Panc1 (cell line): ENCODE data around the gene HUS1. TPM values are rescaled to one million over a fixed set of nuclear protein-coding genes. Genes with fewer than 3 reads are reported as not detected.
"Not testable (repeated sequence)": the region's sequence is repeated elsewhere in the genome, so short reads cannot be mapped to it uniquely, and the experiment has no call there.

Experiments
- ATAC-seq: fragments of 200-7000 bp; cut with Tn5 transposase; 2 replicates; pipeline ENCODE4 v1.9.1; 2020; ENCODE audit warnings: mild to moderate bottlenecking, moderate library complexity
- BruUV-seq: library from RNA; stranded (reverse); fragments of 400-500 nt; replicated peaks from 2 replicates; lab custom pipeline; 2021; lab: Mats Ljungman, UMichigan
- CTCF ChIA-PET: fragments of 300-600 bp; sonication (Branson Sonifier 250); formaldehyde crosslinking; loops from one replicate; lab custom pipeline; 2022; ENCODE audit warnings: antibody characterized with exemption; lab: Charles Lee
- POLR2A ChIA-PET: fragments of 300-600 bp; sonication (Branson Sonifier 250); formaldehyde crosslinking; loops from one replicate; lab custom pipeline; 2022; ENCODE audit warnings: antibody characterized with exemption; lab: Charles Lee
- DNase-seq: peaks from one replicate; pipeline ENCODE4 v3.0.0-alpha.2; 2010; ENCODE audit warnings: low read depth, low spot score
- H3K27ac ChIP-seq: 2 replicates; pipeline ENCODE4 v1.5.1; 2011; ENCODE audit warnings: mild to moderate bottlenecking, low read length, inconsistent platforms
- H3K27me3 ChIP-seq: fragments of 200-500 bp; sonication (Bioruptor generic); 2 replicates; pipeline ENCODE4 v1.6.0; 2014; ENCODE audit warnings: low read length, inconsistent platforms; ENCODE audit not compliant: control insufficient read depth, insufficient read depth
- H3K36me3 ChIP-seq: fragments of 200-500 bp; sonication (Bioruptor generic); 2 replicates; pipeline ENCODE4 v1.5.1; 2014; ENCODE audit warnings: inconsistent platforms, mild to moderate bottlenecking, low read length, moderate library complexity; ENCODE audit not compliant: control insufficient read depth, insufficient read depth
- H3K4me1 ChIP-seq: 2 replicates; pipeline ENCODE4 v1.5.1; 2011; ENCODE audit warnings: inconsistent platforms, mild to moderate bottlenecking, low read length, moderate library complexity; ENCODE audit not compliant: control insufficient read depth, insufficient read depth
- H3K4me3 ChIP-seq, 2 experiments: 2 replicates each; pipeline ENCODE4 v1.5.1; 2011 to 2012; ENCODE audit warnings: low read depth in 2 of 2, low read length in 2 of 2, mild to moderate bottlenecking in 2 of 2, inconsistent platforms in 1 of 2, moderate library complexity in 1 of 2
- H3K9me3 ChIP-seq: fragments of 200-500 bp; sonication (Bioruptor generic); 2 replicates; pipeline ENCODE4 v1.5.1; 2014; ENCODE audit warnings: low read depth, mild to moderate bottlenecking, inconsistent platforms, low read length, moderate library complexity; ENCODE audit not compliant: control insufficient read depth, insufficient read depth
- CTCF ChIP-seq: fragments of 450-650 bp; IDR thresholded peaks from 2 replicates; pipeline ENCODE4 v1.5.1; 2017; ENCODE audit warnings: mild to moderate bottlenecking
- POLR2AphosphoS5 ChIP-seq: IDR thresholded peaks from 2 replicates; pipeline ENCODE4 v1.6.1; 2012; ENCODE audit warnings: mild to moderate bottlenecking, low read depth, low read length, moderate library complexity
- REST ChIP-seq, 2 experiments: IDR thresholded peaks; 2 replicates each; pipeline ENCODE4 v1.6.1; 2011 to 2012; ENCODE audit warnings: low read depth in 2 of 2, control low read depth in 1 of 2, low read length in 1 of 2, mild to moderate bottlenecking in 1 of 2, moderate library complexity in 1 of 2; ENCODE audit not compliant: insufficient read depth in 1 of 2
- SIN3A ChIP-seq: IDR thresholded peaks from 2 replicates; pipeline ENCODE4 v1.6.1; 2012; ENCODE audit warnings: low read depth, mild to moderate bottlenecking, low read length, moderate library complexity, borderline replicate concordance; ENCODE audit not compliant: insufficient read depth
- TCF7L2 ChIP-seq: IDR thresholded peaks from 2 replicates; pipeline ENCODE4 v1.6.1; 2011; ENCODE audit warnings: mild to moderate bottlenecking, low read depth, low read length, inconsistent platforms
- in situ Hi-C: cut with HindIII; loops from 2 replicates; pipeline ENCODE4 v1.10.0; 2016; ENCODE audit warnings: low sequenced_read_pairs, low pct_unique_long_range_greater_than_20kb
- intact Hi-C: fragments of 100-400 bp; cut with micrococcal nuclease; formaldehyde crosslinking; loops from one replicate; pipeline ENCODE4 v1.10.0; 2022; ENCODE audit not compliant: unreplicated experiment
- total RNA-seq: library from RNA; stranded (reverse); gene quantifications from one replicate; pipeline ENCODE4 v1.2.1, GENCODE V29; 2021; ENCODE audit not compliant: unreplicated experiment

The HUS1 gene
- total RNA-seq, 1 experiment from 2014 or later: 72.7 TPM

- DNase-seq (no peak), ATAC-seq (no peak)
- Histone ChIP-seq H3K9me3 (no peaks in the 10 kb centered on the region), H3K36me3 (no peaks in the 10 kb centered on the region), H3K27ac (no peak overlapping the region; the same call in 1 of the 2 replicates), H3K4me1 (peaks cover 22% of the 10 kb centered on the region), H3K4me3 (no peak overlapping the region), H3K27me3 (no peaks in the 10 kb centered on the region)
- in situ Hi-C loops (no loop called here), intact Hi-C loops (no loop called here)
- ChIA-PET CTCF (interaction anchor here (0.6 kb wide), 3 partner anchors 11 to 1393 kb away, joined by 3 to 12 read pairs (median 3); no protein-coding TSS in a partner anchor), POLR2A (interaction anchor here (0.7 kb wide), 1 partner anchor 132 kb away, joined by 3 read pairs; no protein-coding TSS in a partner anchor)
- TF ChIP-seq SIN3A (no peak), CTCF (peak; percentile 82)
- BruUV-seq: no TSS peak
These were observed 9.3 kb upstream of the HUS1 start for GRCh38 chr7:47988496-47989386.

DNA sequence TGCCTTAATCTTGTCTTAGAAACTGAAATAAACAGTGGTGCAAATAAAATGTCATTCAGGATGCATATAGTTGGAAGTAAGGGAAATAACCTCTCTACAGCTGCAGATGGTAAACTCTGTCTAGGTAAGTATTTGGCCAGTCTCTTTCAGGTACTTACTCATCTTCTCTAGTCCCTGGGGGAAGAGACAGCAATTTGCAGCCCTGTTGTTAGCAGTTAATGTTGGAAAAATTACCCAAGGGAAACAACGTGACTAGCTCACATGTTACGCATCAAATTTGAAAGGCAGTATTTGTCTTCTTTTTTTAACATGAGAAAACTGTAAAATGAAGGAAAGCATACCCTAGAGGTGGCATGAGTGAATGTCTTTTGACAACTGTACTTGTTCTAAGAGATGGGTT, 3.2 kb upstream of the HUS1 start:
- CTCF ChIA-PET: interaction anchor here (0.5 to 0.7 kb wide), 3 partner anchors 101 to 723 kb away, joined by 3 to 5 read pairs (median 3); no protein-coding TSS in a partner anchor
- Histone ChIP-seq H3K4me1 (peaks cover 22% of the 10 kb centered on the region), H3K27me3 (no peaks in the 10 kb centered on the region), H3K27ac (peak overlapping the region; percentile 34; the same call in 1 of the 2 replicates), H3K9me3 (no peaks in the 10 kb centered on the region), H3K4me3 (no peak overlapping the region), H3K36me3 (peaks cover 5% of the 10 kb centered on the region; the same call in 1 of the 2 replicates)
- in situ Hi-C loops: no loop called here
- intact Hi-C loops: no loop called here
- POLR2A ChIA-PET: no interaction called here
- DNase-seq: no peak
- BruUV-seq: no TSS peak
- TF ChIP-seq CTCF: no peak
- TF ChIP-seq POLR2AphosphoS5: no peak
- TF ChIP-seq REST (IDR thresholded peaks at IDR 0.05; ENCODE audit: insufficient read depth in 1 of 2, low read depth in 2 of 2, low read length in 1 of 2): no peak
- no peak for TF ChIP-seq SIN3A
- TF ChIP-seq TCF7L2: no peak
- ATAC-seq: no peak

- ATAC-seq, H3K9me3 ChIP-seq, BruUV-seq, H3K27me3 ChIP-seq, in situ Hi-C loops, H3K4me3 ChIP-seq, intact Hi-C loops, POLR2A ChIA-PET, DNase-seq, CTCF ChIA-PET, H3K27ac ChIP-seq: not testable (repeated sequence)
- Histone ChIP-seq H3K36me3 (peaks cover 22% of the 10 kb centered on the region), H3K4me1 (peaks cover 22% of the 10 kb centered on the region)
These were observed 1.2 kb upstream of the HUS1 start for GRCh38 chr7:47980648-47981047.
